NCI-H460 (cell line): ENCODE results near the gene RNF212B. TPM values are rescaled to one million over a fixed set of nuclear protein-coding genes. Genes with fewer than 3 reads are reported as not detected.
A peak's percentile ranks its signal among the peaks of the same experiment; 100 is the strongest.
"Not testable (repeated sequence)": the region's sequence is repeated elsewhere in the genome, so short reads cannot be mapped to it uniquely, and the experiment has no call there.

Source experiments
- DNase-seq: peaks from one replicate; pipeline ENCODE4 v3.0.0-alpha.2; 2016; ENCODE audit warnings: low read depth; ENCODE audit errors: extremely low read depth
- polyA plus RNA-seq: library from polyadenylated mRNA; depleted of rRNA; stranded (reverse); fragments of >200 nt; gene quantifications from 2 replicates; pipeline ENCODE4 v1.2.3, GENCODE V29; 2014; cell fraction: nucleus; rRNA removed
- total RNA-seq: library from RNA; depleted of rRNA; stranded (reverse); fragments of >200 nt; shearing (Covaris generic); gene quantifications from 2 replicates; pipeline ENCODE4 v1.2.3, GENCODE V29; 2014; rRNA removed

Gene RNF212B, protein sequence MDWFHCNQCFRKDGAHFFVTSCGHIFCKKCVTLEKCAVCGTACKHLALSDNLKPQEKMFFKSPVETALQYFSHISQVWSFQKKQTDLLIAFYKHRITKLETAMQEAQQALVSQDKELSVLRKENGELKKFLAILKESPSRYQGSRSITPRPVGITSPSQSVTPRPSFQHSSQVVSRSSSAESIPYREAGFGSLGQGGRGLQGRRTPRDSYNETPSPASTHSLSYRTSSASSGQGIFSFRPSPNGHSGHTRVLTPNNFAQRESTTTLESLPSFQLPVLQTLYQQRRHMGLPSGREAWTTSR
- not detected in 2 replicates for total RNA-seq
- polyA plus RNA-seq, result not detected in 2 replicates

DNA sequence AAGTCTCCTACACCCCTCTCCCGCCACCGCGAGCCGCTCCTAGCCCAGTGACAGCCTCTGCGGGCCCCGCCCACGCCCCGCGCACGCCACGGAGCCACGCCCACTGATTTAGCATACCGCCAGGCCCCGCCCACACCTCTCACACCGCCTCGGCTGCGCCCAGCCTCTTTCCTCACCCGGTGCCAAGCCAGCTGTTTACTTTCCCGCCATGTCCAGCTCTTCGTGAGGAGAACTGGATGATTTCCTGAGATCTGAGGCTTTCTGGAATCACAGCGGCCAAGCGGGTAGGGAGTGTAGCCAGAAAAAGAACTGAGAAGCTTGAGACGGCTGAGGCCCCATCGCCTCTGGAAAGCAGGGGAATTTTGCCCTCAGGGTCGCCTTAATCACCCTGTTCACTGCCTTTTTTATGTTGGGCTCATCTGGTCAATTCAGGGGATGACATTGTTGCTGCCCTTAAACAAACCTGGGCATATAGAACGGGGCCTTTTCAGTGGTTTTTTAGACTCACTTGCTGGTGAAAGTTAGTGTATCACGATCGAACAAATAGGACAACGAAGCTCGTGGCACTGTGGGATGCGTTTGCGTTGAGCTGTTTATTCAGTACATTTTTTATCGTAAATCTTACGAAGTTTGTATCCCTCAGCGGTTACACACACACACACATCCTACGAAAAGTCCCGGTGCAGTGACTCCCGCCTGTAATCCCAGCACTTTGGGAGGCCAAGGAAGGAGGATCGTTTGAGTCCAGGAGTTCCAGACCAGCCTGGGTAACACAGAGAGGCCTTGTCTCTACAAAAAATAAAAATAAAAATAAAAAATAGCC lies at the start of gene RNF212B:
Gene RNF212B, plus strand, starts transcription at position 165 of the 823 bp plus-strand sequence. CDS start 2,410 bp downstream, outside the sequence.
- DNase-seq, result peak; percentile 84

DNA sequence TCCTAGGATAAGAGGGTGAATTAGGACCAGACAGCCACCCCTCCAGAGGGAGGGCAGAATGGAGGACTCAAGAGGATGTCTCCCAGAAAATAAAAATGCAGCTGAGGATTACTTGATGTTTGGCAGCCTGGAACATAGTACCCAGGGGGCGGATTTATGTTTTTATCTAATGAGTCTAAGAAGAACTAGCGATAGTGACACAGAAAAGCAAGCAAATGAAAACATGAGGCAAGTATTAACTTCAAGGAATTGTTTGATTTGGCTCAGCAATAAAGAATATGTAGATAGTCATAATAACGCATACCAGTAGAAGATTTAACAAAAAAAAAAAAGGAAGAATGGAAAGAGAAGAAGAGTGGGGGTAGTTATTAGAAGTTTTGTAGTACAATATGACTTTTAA lies 44.3 kb upstream of the RNF212B start:
- DNase-seq, result no peak

DNA sequence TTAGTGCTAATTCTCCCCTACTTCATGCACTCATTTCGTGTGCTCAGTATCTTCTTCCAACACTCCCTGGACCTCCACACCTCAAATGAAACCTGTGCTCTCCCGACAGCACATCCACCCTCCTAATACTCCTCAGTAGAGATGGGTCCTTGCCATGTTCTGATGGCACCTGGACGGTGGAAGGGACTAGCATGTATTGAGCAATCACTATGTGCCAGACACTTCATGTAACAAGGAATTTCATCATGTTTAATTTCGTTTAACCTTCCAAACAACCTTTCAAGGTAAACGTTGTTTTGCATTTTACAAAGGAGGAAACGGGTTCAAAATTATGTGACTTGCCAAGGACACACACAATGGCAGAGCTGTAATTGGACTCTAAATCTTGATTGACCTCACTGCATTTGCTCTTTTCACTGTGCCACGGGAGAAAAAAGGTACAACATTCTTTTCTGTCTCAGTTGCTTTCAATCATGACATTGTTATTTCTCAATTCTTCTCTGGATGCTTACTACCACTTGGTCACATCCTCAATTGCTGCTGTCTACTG lies 42.1 kb upstream of the RNF212B start:
- DNase-seq, result no peak

DNA sequence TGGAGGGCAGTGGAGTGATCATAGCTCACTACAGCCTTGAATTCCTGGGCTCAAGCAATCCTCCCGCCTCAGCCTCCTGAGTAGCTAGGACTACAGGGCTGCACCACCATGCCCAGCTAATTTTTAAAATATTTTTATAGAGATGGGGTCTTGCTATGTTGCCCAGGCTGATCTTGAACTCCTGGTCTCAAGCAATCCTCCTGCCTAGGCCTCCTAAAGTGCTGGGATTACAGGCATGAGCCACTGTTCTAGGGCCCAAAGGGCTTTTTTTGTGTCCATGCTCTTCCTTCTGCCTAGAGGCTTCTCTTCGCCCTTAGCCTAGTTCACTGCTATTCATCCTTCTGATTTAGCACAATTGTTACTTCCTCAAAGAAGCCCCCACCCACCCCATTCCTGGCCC lies 41.2 kb upstream of the RNF212B start:
- DNase-seq, result not testable (repeated sequence)

DNA sequence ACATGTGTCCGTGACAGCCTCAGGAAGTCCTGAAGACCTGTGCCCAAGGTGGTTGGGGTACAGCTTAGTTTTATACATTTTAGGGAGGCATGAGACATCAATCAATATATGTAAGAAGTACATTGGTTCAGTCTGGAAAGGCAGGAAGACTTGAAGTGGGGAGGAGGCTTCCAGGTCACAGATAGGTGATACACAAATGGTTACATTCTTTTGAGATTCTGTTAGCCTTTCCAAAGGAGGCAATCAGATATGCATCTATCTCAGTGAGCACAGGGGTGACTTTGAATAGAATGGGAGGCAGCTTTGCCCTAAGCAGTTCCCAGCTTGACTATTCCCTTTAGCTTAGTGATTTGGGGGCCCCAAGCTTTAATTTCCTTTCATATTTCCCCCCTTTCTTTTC lies 38.6 kb upstream of the RNF212B start:
- DNase-seq, result not testable (repeated sequence)

DNA sequence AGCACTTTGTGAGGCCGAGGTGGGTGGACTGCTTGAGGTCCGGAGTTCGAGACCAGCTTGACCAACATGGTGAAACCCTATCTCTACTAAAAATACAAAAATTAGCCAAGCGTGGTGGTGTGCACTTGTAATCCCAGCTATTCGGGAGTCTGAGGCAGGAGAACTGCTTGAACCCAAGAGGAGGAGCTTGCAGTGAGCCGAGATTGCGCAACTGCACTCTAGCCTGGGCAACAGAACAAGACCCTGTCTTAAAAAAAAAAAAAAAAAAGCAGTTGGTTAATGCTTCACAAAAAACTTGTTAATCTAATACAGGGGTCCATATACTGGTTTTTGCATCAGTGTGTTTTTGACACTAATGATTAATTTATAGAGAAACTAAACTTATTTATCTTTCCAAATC lies 35.7 kb upstream of the RNF212B start:
- DNase-seq, result no peak

DNA sequence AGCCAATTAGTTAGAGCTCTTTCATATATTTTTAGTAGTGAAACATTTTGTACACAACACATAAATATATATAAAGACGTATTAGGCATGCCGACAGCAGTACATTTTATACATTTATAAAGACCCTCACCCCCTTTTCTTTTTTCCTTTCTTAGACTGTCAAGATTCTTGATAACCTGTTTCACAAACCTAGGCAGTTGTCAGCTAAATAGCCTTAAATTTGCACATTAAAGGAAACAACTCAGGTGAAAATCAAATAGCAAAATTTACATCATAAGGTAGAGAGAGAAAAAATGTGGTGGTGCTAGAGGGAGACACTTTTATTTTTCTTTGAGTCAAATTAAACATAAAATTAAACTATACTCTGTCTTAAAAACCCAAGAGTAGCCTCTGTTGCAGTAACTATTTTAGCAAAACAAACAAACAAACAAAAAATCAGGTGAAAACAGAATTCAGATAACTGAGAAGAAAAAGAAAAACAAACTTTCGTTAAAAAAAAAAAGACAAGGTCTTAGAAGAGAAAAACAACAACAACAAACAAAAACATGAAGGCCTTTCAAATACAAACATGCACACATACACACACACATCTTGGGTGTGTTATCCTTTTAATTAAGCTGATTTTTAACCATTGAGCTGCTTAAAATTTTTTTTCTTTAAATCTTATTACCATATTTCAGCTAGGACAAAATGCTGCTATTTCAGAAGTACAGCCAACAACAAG lies 31.2 kb upstream of the RNF212B start:
- no peak for DNase-seq

DNA sequence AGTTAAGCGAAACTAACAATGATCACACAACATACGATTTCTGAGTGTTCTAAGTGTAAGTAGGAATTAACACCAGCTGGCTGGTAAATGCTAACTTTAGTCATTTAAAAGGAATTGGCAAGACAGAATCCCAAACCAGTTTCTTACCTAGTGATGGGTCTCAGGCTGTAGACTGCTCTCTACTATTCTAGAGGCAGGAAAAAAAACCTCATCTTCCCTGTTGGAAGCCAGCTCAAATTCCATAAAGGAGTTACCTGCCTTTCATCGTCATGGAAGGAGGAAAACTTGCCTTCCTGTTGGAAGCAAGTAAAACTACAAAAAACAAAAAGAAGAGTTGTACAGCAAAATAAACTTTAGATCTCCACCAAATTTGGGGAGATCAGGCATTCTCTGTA lies 30.6 kb upstream of the RNF212B start:
- no peak for DNase-seq

DNA sequence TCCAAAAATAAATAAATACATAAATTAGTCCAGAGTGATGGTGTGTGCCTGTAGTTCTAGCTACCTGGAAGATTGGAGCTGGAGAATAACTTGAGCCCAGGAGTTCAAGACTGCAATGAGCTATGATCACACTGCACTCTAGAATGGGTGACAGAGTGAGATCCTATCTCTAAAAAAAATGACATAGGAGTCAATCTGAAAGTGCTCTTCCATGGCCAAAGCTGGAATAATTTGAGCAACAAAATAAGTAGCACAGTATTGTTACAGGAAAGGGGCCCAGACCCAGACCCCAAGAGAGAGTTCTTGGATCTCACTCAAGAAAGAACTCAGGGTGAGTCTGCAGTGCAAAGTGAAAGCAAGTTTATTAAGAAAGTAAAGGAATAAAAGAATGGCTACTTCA lies 29.4 kb upstream of the RNF212B start:
- no peak for DNase-seq

DNA sequence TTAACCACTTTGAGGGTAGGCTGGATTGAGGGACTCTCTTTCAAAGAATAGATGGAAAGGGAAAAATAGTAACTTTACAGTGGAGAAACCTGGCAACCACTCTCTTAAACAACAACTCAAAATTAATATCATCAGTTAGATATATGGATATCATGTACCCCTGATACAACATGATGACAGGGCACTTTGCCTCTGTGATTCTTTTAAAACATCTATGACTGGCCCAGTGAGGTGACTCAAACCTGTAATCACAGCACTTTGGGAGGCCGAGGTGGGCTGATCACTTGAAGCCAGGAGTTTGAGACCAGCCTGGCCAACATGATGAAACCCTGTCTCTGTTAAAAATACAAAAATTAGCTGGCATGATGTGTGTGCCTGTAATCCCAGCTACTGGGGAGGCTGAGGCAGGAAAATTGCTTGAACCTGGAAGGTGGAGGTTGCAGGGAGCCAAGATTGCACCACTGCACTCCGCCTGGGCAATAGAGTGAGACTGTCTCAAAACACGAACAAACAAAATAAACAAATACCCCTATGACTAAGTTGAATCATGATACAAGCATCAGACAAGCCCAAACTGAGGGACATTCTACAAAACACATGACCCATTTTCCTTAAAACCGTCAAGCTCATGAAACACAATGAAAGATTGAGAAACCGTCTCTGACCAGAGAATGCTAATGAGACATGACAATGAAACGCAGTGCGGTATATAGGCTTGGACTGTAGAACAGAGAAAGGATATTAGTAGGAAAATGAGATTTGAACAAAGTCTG lies 27.9 kb upstream of the RNF212B start:
- no peak for DNase-seq

DNA sequence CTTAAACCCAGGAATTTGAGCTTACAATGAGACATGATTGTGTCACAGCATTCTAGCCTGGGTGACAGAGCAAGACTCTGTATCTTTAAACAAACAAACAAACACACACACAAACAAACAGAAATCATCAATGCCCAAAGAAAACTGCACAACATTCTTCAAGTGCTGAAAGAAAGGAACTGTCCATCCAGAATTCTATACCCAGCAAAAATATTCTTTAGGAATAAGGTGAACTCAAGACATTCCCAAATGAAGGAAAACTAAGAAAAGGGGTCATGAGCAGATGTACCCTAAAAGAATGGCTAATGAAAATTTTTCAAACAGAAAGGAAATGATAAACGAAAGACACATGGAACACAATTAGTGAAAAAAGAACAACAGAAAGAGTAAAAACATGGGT lies 22.3 kb upstream of the RNF212B start:
- no peak for DNase-seq

DNA sequence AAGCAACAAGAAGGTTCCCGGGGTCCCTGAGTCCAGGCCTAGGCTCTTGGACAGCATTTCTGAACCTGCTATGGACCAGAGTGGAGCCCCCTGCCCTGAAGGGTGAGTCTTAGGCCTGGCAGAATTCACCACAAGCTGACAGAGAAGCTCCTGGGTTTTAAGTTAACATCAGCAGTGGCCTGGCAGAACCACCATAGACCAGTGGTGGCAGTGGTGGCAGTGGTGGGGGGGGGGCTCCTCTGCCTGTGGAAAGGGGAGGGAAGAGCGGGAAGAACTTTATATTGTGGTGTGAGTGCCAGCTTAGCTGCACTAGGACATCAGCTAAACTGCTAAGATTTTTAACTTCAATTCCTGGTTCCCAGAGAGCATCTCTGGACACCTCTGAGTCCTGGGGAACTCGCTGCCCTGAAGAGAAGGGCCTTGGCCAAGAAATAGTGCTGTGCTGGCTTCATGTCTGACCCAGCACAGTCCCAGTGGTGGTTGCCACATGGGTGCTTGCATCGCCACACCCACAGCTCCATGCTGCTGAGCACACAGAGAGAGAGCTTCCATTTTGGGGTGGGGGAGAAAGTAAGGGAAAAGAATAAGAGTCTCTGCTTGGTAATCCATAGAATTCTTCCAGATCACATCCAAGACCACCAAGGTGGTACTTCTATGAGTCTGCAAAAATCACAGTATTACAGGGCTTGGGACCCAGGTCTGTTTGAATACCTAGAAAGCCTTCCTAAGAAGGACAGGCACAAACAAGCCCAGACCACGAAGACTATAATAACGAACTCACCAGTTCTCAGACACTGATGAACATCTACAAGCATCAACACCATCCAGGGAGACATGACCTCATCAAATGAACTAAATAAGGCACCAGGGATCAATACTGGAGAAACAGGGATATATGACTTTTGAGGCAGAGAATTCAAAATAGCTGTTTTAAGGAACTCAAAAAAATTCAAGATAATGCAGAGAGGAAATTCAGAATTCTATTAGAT lies 20.4 kb upstream of the RNF212B start:
- DNase-seq, result no peak

DNA sequence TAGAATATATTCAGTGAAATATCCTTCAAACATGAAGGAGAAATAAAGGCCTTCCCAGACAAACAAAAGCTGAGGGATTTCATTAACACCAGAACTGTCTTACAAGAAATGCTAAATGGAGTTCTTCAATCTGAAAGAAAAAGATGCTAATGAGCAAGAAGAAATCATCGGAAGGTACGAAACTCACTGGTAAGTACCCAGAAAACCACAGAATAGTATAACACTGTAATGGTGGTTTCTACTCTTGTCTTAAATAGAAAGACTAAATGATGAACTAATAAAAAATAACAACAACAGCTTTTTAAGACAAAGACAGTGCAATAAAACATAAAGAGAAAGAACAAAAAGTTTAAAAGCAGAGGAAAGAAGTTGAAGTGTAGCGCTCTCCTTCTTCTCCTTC lies 18.7 kb upstream of the RNF212B start:
- no peak for DNase-seq

DNA sequence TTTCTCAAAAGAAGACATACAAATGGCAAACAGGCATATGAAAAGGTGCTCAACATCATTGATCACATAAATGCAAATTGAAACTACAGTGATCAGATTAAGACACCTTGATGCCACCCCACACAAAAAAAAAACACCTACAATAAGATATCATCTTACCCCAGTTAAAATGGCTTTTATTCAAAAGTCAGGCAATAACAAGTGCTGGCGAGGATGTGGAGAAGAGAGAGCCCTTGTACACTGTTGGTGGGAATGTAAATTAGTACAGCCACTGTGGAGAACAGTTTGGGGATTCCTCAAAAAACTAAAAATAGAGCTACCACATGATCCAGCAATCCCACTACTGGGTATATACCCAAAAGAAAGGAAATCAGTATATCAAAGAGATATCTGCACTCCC lies 12.8 kb upstream of the RNF212B start:
- not testable (repeated sequence) for DNase-seq

DNA sequence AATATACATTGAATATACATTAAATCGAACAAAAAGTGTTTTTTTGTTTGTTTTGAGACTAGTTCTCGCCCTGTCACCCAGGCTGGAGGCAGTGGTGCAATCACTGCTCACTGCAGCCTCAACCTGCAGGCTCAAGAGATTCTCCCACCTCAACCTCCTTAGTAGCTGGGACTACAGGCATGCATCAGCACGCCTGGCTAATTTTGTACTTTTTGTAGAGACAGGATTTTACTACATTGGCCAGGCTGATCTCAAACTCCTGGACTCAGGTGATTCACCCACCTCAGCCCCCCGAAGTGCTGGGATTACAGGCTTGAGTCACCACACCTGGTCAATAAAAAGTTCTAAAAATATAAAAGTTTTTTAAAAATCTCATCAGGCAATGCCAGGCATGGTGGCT lies 10.2 kb upstream of the RNF212B start:
- DNase-seq, result no peak

DNA sequence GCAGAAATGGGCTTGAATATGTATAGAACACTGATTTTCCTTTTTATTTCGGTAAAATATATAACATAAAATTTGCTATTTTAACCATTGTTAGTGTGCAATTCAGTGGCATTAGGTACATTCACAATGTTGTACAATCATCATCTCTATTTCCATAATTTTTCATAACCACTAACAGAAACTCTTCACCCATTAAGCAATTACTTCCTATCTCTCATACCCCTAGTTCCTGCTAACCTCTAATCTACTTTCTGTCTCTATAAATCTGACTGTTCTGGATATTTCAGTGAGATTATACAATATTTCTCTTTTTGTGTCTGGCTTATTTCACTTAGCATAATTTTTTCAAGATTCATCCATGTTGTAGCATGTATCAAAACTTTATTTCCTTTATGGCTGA lies 8.9 kb upstream of the RNF212B start:
- no peak for DNase-seq

DNA sequence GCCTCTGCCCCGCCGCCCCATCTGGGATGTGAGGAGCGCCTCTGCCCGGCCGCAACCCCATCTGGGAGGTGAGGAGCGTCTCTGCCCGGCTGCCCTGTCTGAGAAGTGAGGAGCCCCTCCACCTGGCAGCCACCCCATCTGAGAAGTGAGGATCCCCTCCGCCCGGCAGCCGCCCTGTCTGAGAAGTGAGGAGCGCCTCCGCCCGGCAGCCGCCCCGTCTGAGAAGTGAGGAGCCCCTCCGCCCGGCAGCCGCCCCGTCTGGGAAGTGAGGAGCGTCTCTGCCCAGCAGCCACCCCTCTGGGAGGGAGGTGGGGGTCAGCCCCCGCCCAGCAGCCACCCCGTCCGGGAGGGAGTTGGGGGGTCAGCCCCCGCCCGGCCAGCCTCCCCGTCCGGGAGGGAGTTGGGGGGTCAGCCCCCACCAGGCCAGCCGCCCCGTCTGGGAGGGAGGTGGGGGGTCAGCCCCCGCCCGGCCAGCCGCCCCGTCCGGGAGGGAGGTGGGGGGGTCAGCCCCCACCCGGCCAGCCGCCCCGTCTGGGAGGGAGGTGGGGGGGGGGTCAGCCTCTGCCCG lies 5.4 kb upstream of the RNF212B start:
- not testable (repeated sequence) for DNase-seq

DNA sequence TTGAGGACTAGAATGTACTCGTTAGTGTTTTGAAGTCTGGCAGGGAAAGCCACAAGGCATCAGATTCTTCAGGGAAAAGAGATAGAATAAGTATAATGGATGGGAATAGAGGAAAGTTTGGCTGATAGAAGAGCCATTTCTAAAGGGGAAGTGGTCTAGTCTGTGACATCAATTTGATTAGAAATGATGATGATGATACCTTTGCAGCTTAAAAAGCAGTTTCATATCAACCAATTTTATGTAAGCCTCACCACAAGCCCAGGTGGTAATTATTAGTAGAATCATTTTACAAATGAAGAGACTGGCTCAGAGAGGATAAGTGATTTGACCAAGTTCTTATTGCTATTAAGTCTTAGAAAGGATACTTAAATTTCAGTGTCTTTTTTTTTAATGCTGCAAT lies 2.9 kb downstream of the RNF212B start:
- DNase-seq, result no peak
